HepG2 (cell line): ENCODE measurements around the gene MPIG6B. TPM values are rescaled to one million over a fixed set of nuclear protein-coding genes. Genes with fewer than 3 reads are reported as not detected.

Source experiments
- ATAC-seq: fragments of 200-7000 bp; cut with Tn5 transposase; 3 replicates; pipeline ENCODE4 v1.9.1; 2020; ENCODE audit warnings: mild to moderate bottlenecking, moderate library complexity
- BruUV-seq: library from RNA; stranded (reverse); fragments of 400-500 nt; replicated peaks from 2 replicates; lab custom pipeline; 2021; lab: Mats Ljungman, UMichigan
- CTCF ChIA-PET: fragments of 300-600 bp; formaldehyde crosslinking; extraction: SDS; loops from one replicate; lab custom pipeline; 2021; ENCODE audit warnings: low total read pairs, inconsistent platforms, low intra/inter-chr PET ratio; lab: Yijun Ruan, JAX
- POLR2A ChIA-PET: fragments of 350-600 bp; sonication (Branson Sonifier 250); formaldehyde crosslinking; loops from one replicate; lab custom pipeline; 2020; ENCODE audit warnings: antibody characterized with exemption, inconsistent platforms; lab: Yijun Ruan, JAX
- DNase-seq: peaks from one replicate; pipeline ENCODE4 v3.0.0-alpha.2; 2015; ENCODE audit warnings: low spot score
- FAIRE-seq: peaks from 3 replicates; lab custom pipeline; 2011; peaks lifted over from hg19 to GRCh38; lab: Jason Lieb, UNC
- H2AFZ ChIP-seq: one replicate; pipeline ENCODE4 v1.6.1; 2011; ENCODE audit warnings: low read length, inconsistent platforms
- H3K27ac ChIP-seq: fragments of 300-600 bp; 3 replicates; pipeline ENCODE4 v1.8.0; 2011; ENCODE audit warnings: mixed run types, mild to moderate bottlenecking, mixed read lengths, low read length, inconsistent platforms; ENCODE audit not compliant: insufficient read depth; ENCODE audit errors: extremely low read length
- H3K27me3 ChIP-seq, 2 experiments: fragments of 200-600 bp in 1 of 2; 2 replicates in 1 of 2; 3 replicates in 1 of 2; pipeline versions ENCODE4 v1.6.0 to v1.8.0; 2011; ENCODE audit warnings: low read length in 2 of 2, mild to moderate bottlenecking in 2 of 2, moderate library complexity in 2 of 2, inconsistent platforms in 1 of 2; ENCODE audit not compliant: insufficient read depth in 2 of 2, control insufficient read depth in 1 of 2
- H3K36me3 ChIP-seq, 2 experiments: fragments of 200-600 bp in 1 of 2; replicated peaks in 1 of 2; 2 replicates in 1 of 2; 3 replicates in 1 of 2; pipeline versions ENCODE4 v1.5.1 to v1.8.0; 2011; ENCODE audit warnings: low read length in 2 of 2, inconsistent platforms in 1 of 2; ENCODE audit not compliant: insufficient read depth in 2 of 2, control insufficient read depth in 1 of 2
- H3K4me1 ChIP-seq: 2 replicates; pipeline ENCODE4 v1.5.1; 2012; ENCODE audit warnings: low read length, inconsistent platforms; ENCODE audit not compliant: insufficient read depth
- H3K4me2 ChIP-seq: 2 replicates; pipeline ENCODE4 v1.6.0; 2011; ENCODE audit warnings: low read depth, low read length, inconsistent platforms
- H3K4me3 ChIP-seq, 3 experiments: fragments of 200-600 bp in 1 of 3; sonication (generic), shearing (Covaris generic) in 1 of 3; replicated peaks in 1 of 3; 2 replicates each; pipeline ENCODE4 v1.5.1; 2011 to 2016; ENCODE audit warnings: low read length in 3 of 3, inconsistent platforms in 2 of 3, low read depth in 2 of 3, mild to moderate bottlenecking in 2 of 3, control low read depth in 1 of 3, mixed read lengths in 1 of 3; ENCODE audit not compliant: insufficient read depth in 1 of 3
- H3K79me2 ChIP-seq: one replicate; pipeline ENCODE4 v1.6.1; 2011; ENCODE audit warnings: low read length, inconsistent platforms; ENCODE audit not compliant: insufficient read depth
- H3K9ac ChIP-seq: 2 replicates; pipeline ENCODE4 v1.6.0; 2011; ENCODE audit warnings: mild to moderate bottlenecking, low read depth, low read length, inconsistent platforms; ENCODE audit not compliant: insufficient read depth
- H3K9me3 ChIP-seq: 2 replicates; pipeline ENCODE4 v1.5.1; 2012; ENCODE audit warnings: mild to moderate bottlenecking, low read length
- H4K20me1 ChIP-seq: 2 replicates; pipeline ENCODE4 v1.6.0; 2011; ENCODE audit warnings: inconsistent platforms, mild to moderate bottlenecking, low read length, moderate library complexity; ENCODE audit not compliant: insufficient read depth
- ATF7 ChIP-seq, 2 experiments: fragments of 450-650 bp in 1 of 2; sonication (generic) in 1 of 2; formaldehyde crosslinking in 1 of 2; IDR thresholded peaks; 2 replicates each; pipeline versions ENCODE4 v1.4.0 to v1.6.1; 2016 to 2020; ENCODE audit warnings: antibody characterized with exemption in 1 of 2, mild to moderate bottlenecking in 1 of 2, missing genetic modification reagents in 1 of 2
- FOXA3 ChIP-seq: IDR thresholded peaks from 2 replicates; pipeline ENCODE4 v1.6.1; 2016; ENCODE audit warnings: missing genetic modification reagents, missing compliant biosample characterization
- JUN ChIP-seq: sonication (generic); formaldehyde crosslinking; IDR thresholded peaks from 2 replicates; pipeline ENCODE4 v1.4.0; 2020; ENCODE audit warnings: mild to moderate bottlenecking, missing genetic modification reagents
- JUNB ChIP-seq: sonication (generic); formaldehyde crosslinking; IDR thresholded peaks from 2 replicates; pipeline ENCODE4 v1.8.0; 2022; ENCODE audit warnings: missing genetic modification reagents, mild to moderate bottlenecking, borderline replicate concordance
- MBNL3 ChIP-seq: fragments of 250-450 bp; sonication (Bioruptor Pico); conservative IDR thresholded peaks from 2 replicates; pipeline ENCODE4 v1.8.0; 2022; ENCODE audit warnings: mild to moderate bottlenecking, inconsistent platforms
- PHF8 ChIP-seq: sonication (generic); formaldehyde crosslinking; IDR thresholded peaks from 2 replicates; pipeline ENCODE4 v1.5.0; 2020; ENCODE audit warnings: missing genetic modification reagents
- SNAPC2 ChIP-seq: sonication (generic); formaldehyde crosslinking; IDR thresholded peaks from 2 replicates; pipeline ENCODE4 v1.8.1; 2022; ENCODE audit warnings: mild to moderate bottlenecking, missing genetic modification reagents
- TBX2 ChIP-seq: sonication (generic); formaldehyde crosslinking; IDR thresholded peaks from 2 replicates; pipeline ENCODE4 v1.5.0; 2020; ENCODE audit warnings: missing genetic modification reagents, mild to moderate bottlenecking, borderline replicate concordance
- ZBTB14 ChIP-seq: sonication (generic); formaldehyde crosslinking; IDR thresholded peaks from 2 replicates; pipeline ENCODE4 v1.4.0; 2020; ENCODE audit warnings: missing genetic modification reagents
- ZBTB21 ChIP-seq: sonication (generic); formaldehyde crosslinking; IDR thresholded peaks from 2 replicates; pipeline ENCODE4 v1.4.0; 2020; ENCODE audit warnings: missing genetic modification reagents
- ZBTB26 ChIP-seq: IDR thresholded peaks from 2 replicates; pipeline ENCODE4 v1.6.1; 2016; ENCODE audit warnings: missing compliant biosample characterization, missing genetic modification reagents, borderline replicate concordance
- ZNF331 ChIP-seq: sonication (generic); formaldehyde crosslinking; IDR thresholded peaks from 2 replicates; pipeline ENCODE4 v1.4.0; 2020; ENCODE audit warnings: missing genetic modification reagents
- ZNF33A ChIP-seq: sonication (generic); formaldehyde crosslinking; IDR thresholded peaks from 2 replicates; pipeline ENCODE4 v1.5.1; 2020; ENCODE audit warnings: missing genetic modification reagents, mild to moderate bottlenecking, moderate library complexity, borderline replicate concordance
- ZNF83 ChIP-seq: sonication (generic); formaldehyde crosslinking; IDR thresholded peaks from 2 replicates; pipeline ENCODE4 v1.4.0; 2020; ENCODE audit warnings: missing genetic modification reagents, mild to moderate bottlenecking, borderline replicate concordance
- ZZZ3 ChIP-seq: sonication (generic); formaldehyde crosslinking; IDR thresholded peaks from 2 replicates; pipeline ENCODE4 v1.4.0; 2020; ENCODE audit warnings: missing genetic modification reagents, mild to moderate bottlenecking, borderline replicate concordance
- WGBS: methylation state at CpG from one replicate; pipeline ENCODE4 v1.1.6; 2017; ENCODE audit warnings: low lambda C conversion rate; 5-methylcytosine and 5-hydroxymethylcytosine counted together
- in situ Hi-C: cut with HindIII; loops from 2 replicates; pipeline ENCODE4 v1.10.0; 2017; ENCODE audit warnings: low pct_unique_long_range_greater_than_20kb; ENCODE audit not compliant: extremely low pct_ligation_motif_present
- intact Hi-C: fragments of 100-400 bp; cut with micrococcal nuclease; formaldehyde crosslinking; loops from one replicate; pipeline ENCODE4 v1.10.0; 2022; ENCODE audit not compliant: unreplicated experiment
- polyA plus RNA-seq, 8 experiments: library from polyadenylated mRNA; depleted of rRNA in 3 of 8; stranded (reverse) in 7 of 8; unstranded in 1 of 8; fragments of >200 nt; fragmentation: Illumina TruSeq in 4 of 8; extraction: Trizol in 4 of 8; gene quantifications; 2 replicates each; pipeline versions ENCODE4 v1.2.1 to v1.2.3, GENCODE V29; 2011 to 2016; ENCODE audit warnings: low read depth in 4 of 8, missing spikeins in 1 of 8, mixed read lengths in 1 of 8; ENCODE audit not compliant: insufficient read depth in 1 of 8
- total RNA-seq, 5 experiments: library from RNA; depleted of rRNA; stranded (reverse); fragments of >200 nt; fragmentation: Illumina TruSeq; extraction: Trizol; gene quantifications; 2 replicates each; pipeline ENCODE4 v1.2.3, GENCODE V29; 2016; ENCODE audit warnings: low read depth in 1 of 5
- TF ChIP-seq, protein P1 (sequence below): sonication (generic); formaldehyde crosslinking; IDR thresholded peaks from 2 replicates; pipeline ENCODE4 v1.4.0; 2020; ENCODE audit warnings: missing genetic modification reagents
- TF ChIP-seq, protein P2 (sequence below): sonication (generic); formaldehyde crosslinking; IDR thresholded peaks from 2 replicates; pipeline ENCODE4 v1.5.0; 2020; ENCODE audit warnings: mild to moderate bottlenecking, missing genetic modification reagents

The MPIG6B gene
- total and polyA plus RNA-seq, 2 of the 13 experiments (the other 11 are each of a cell fraction or from before 2014, with no cell fraction given): not detected

GRCh38 chr6:31749301-31750036, 26.3 kb downstream of the MPIG6B start:
- Histone ChIP-seq H2AFZ (no peak overlapping the region), H3K4me2 (no peak overlapping the region), H3K36me3 (no peaks in the 10 kb centered on the region), H3K79me2 (no peaks in the 10 kb centered on the region), H3K27ac (no peak overlapping the region), H3K4me3 (no peak overlapping the region), H3K27me3 (no peaks in the 10 kb centered on the region), H3K4me1 (peaks cover 38% of the 10 kb centered on the region), H3K9ac (no peak overlapping the region), H3K9me3 (no peaks in the 10 kb centered on the region), H4K20me1 (no peaks in the 10 kb centered on the region)
- in situ Hi-C loops (no loop called here), intact Hi-C loops (no loop called here)
- no TSS peak for BruUV-seq
- ChIA-PET POLR2A (interaction anchor here (0.7 to 4.7 kb wide), 4 partner anchors 12 to 94 kb away, joined by 3 to 106 read pairs (median 4); partner anchors contain the start of genes APOM, CLIC1, LSM2 and MSH5), CTCF (no interaction called here)
- ATAC-seq (no peak), DNase-seq (no peak), FAIRE-seq (no peak)
- 94% methylated on average over 8 of the region's 8 CpGs for WGBS
- TF ChIP-seq SNAPC2 (CRISPR knock-in tag) (no peak), TBX2 (CRISPR knock-in tag) (peak; percentile 27; the same call in 1 of the 2 replicates), JUN (CRISPR knock-in tag) (0 out of 2 replicates have a peak, but pooled peaks have one; percentile 50), MBNL3 (no peak), JUNB (CRISPR knock-in tag) (0 out of 2 replicates have a peak, but pooled peaks have one; percentile 32), FOXA3 (CRISPR knock-in tag) (0 out of 2 replicates have a peak, but pooled peaks have one; percentile 14), ZBTB21 (peak; percentile 76; the same call in 1 of the 2 replicates), ZNF331 (no peak), ZNF83 (CRISPR knock-in tag) (no peak), ZZZ3 (CRISPR knock-in tag) (0 out of 2 replicates have a peak, but pooled peaks have one; percentile 40), ATF7 (IDR thresholded peaks at IDR 0.05) (peak; percentile 75), ATF7 (CRISPR knock-in tag; IDR thresholded peaks at IDR 0.05) (no peak), ZNF33A (no peak), ZBTB14 (CRISPR knock-in tag) (0 out of 2 replicates have a peak, but pooled peaks have one; percentile 20), ZBTB26 (no peak), PHF8 (no peak)
- TF ChIP-seq, protein P1, sequence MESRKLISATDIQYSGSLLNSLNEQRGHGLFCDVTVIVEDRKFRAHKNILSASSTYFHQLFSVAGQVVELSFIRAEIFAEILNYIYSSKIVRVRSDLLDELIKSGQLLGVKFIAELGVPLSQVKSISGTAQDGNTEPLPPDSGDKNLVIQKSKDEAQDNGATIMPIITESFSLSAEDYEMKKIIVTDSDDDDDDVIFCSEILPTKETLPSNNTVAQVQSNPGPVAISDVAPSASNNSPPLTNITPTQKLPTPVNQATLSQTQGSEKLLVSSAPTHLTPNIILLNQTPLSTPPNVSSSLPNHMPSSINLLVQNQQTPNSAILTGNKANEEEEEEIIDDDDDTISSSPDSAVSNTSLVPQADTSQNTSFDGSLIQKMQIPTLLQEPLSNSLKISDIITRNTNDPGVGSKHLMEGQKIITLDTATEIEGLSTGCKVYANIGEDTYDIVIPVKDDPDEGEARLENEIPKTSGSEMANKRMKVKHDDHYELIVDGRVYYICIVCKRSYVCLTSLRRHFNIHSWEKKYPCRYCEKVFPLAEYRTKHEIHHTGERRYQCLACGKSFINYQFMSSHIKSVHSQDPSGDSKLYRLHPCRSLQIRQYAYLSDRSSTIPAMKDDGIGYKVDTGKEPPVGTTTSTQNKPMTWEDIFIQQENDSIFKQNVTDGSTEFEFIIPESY (CRISPR knock-in tag): peak; percentile 82
- TF ChIP-seq, protein P2, sequence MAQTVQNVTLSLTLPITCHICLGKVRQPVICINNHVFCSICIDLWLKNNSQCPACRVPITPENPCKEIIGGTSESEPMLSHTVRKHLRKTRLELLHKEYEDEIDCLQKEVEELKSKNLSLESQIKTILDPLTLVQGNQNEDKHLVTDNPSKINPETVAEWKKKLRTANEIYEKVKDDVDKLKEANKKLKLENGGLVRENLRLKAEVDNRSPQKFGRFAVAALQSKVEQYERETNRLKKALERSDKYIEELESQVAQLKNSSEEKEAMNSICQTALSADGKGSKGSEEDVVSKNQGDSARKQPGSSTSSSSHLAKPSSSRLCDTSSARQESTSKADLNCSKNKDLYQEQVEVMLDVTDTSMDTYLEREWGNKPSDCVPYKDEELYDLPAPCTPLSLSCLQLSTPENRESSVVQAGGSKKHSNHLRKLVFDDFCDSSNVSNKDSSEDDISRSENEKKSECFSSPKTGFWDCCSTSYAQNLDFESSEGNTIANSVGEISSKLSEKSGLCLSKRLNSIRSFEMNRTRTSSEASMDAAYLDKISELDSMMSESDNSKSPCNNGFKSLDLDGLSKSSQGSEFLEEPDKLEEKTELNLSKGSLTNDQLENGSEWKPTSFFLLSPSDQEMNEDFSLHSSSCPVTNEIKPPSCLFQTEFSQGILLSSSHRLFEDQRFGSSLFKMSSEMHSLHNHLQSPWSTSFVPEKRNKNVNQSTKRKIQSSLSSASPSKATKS: no peak
